Caco-2 (cell line): Measurements from ENCODE around the gene ETFB. TPM values are rescaled to one million over a fixed set of nuclear protein-coding genes. Genes with fewer than 3 reads are reported as not detected.

ENCODE experiments used
- BruUV-seq: library from RNA; stranded (reverse); fragments of 400-500 nt; replicated peaks from 2 replicates; lab custom pipeline; 2021; lab: Mats Ljungman, UMichigan
- CTCF ChIA-PET: fragments of 300-600 bp; sonication (Branson Sonifier 250); formaldehyde crosslinking; loops from one replicate; lab custom pipeline; 2022; ENCODE audit warnings: antibody characterized with exemption; lab: Charles Lee
- POLR2A ChIA-PET: fragments of 300-600 bp; sonication (Branson Sonifier 250); formaldehyde crosslinking; loops from one replicate; lab custom pipeline; 2022; ENCODE audit warnings: antibody characterized with exemption; lab: Charles Lee
- DNase-seq, 2 experiments: peaks; one replicate each; pipeline versions ENCODE4 v3.0.0 to v3.0.0-alpha.2; 2020 to 2022
- H3K27me3 ChIP-seq: replicated peaks from 2 replicates; pipeline ENCODE4 v1.6.0; 2011; ENCODE audit warnings: low read length; ENCODE audit not compliant: control insufficient read depth, insufficient read depth
- H3K36me3 ChIP-seq: 2 replicates; pipeline ENCODE4 v1.5.1; 2011; ENCODE audit warnings: low read length; ENCODE audit not compliant: control insufficient read depth, insufficient read depth
- H3K4me1 ChIP-seq: fragments of 250-450 bp; sonication (Bioruptor Pico); 2 replicates; pipeline ENCODE4 v1.5.1; 2020; ENCODE audit warnings: mild to moderate bottlenecking
- H3K4me3 ChIP-seq: 2 replicates; pipeline ENCODE4 v1.5.1; 2011; ENCODE audit warnings: low read depth, mild to moderate bottlenecking, control low read depth, low read length
- H3K9me3 ChIP-seq: fragments of 250-450 bp; sonication (Bioruptor Pico); 2 replicates; pipeline ENCODE4 v1.5.1; 2020; ENCODE audit warnings: mild to moderate bottlenecking, moderate library complexity
- H3K27ac Mint-ChIP-seq: one replicate; pipeline ENCODE4 v1.8.0; 2022; ENCODE audit warnings: mixed read lengths; ENCODE audit not compliant: unreplicated experiment
- H3K27me3 Mint-ChIP-seq: one replicate; pipeline ENCODE4 v1.8.0; 2022; ENCODE audit warnings: mixed read lengths; ENCODE audit not compliant: insufficient read depth, unreplicated experiment
- H3K36me3 Mint-ChIP-seq: one replicate; pipeline ENCODE4 v1.8.0; 2022; ENCODE audit warnings: mild to moderate bottlenecking, mixed read lengths; ENCODE audit not compliant: insufficient read depth, unreplicated experiment
- H3K4me1 Mint-ChIP-seq: one replicate; pipeline ENCODE4 v1.8.0; 2022; ENCODE audit warnings: low read depth, mixed read lengths; ENCODE audit not compliant: unreplicated experiment
- H3K4me3 Mint-ChIP-seq: one replicate; pipeline ENCODE4 v1.8.0; 2022; ENCODE audit warnings: mild to moderate bottlenecking, moderate library complexity, mixed read lengths; ENCODE audit not compliant: unreplicated experiment
- H3K9me3 Mint-ChIP-seq: one replicate; pipeline ENCODE4 v1.8.0; 2022; ENCODE audit warnings: mixed read lengths; ENCODE audit not compliant: unreplicated experiment
- intact Hi-C: fragments of 100-400 bp; cut with micrococcal nuclease; formaldehyde crosslinking; loops from one replicate; pipeline ENCODE4 v1.10.0; 2022; ENCODE audit not compliant: unreplicated experiment
- total RNA-seq: library from RNA; stranded (reverse); gene quantifications from 2 replicates; pipeline ENCODE4 v1.2.3, GENCODE V29; 2022
- TF ChIP-seq, protein P1 (sequence below), 2 experiments: fragments of 200-600 bp in 1 of 2; IDR thresholded peaks; 1 replicate in 1 of 2; 2 replicates in 1 of 2; pipeline versions ENCODE4 v1.5.1 to v1.8.0; 2011 to 2022; ENCODE audit warnings: antibody characterized with exemption in 1 of 2, control low read depth in 1 of 2, inconsistent platforms in 1 of 2, low read depth in 1 of 2, low read length in 1 of 2, mild to moderate bottlenecking in 1 of 2, moderate library complexity in 1 of 2; ENCODE audit not compliant: insufficient read depth in 1 of 2, severe bottlenecking in 1 of 2, unreplicated experiment in 1 of 2

ETFB gene
- total RNA-seq, 1 experiment from 2014 or later, result 228 TPM

GRCh38 chr19:51368366-51369282 is 2.4 kb upstream of the ETFB start, which contains the start of gene CLDND2:
Gene CLDND2, minus strand, starts transcription at chr19:51369003. Its CDS starts 426 bp downstream, at chr19:51368577.
- intact Hi-C loops, result no loop called here

DNA sequence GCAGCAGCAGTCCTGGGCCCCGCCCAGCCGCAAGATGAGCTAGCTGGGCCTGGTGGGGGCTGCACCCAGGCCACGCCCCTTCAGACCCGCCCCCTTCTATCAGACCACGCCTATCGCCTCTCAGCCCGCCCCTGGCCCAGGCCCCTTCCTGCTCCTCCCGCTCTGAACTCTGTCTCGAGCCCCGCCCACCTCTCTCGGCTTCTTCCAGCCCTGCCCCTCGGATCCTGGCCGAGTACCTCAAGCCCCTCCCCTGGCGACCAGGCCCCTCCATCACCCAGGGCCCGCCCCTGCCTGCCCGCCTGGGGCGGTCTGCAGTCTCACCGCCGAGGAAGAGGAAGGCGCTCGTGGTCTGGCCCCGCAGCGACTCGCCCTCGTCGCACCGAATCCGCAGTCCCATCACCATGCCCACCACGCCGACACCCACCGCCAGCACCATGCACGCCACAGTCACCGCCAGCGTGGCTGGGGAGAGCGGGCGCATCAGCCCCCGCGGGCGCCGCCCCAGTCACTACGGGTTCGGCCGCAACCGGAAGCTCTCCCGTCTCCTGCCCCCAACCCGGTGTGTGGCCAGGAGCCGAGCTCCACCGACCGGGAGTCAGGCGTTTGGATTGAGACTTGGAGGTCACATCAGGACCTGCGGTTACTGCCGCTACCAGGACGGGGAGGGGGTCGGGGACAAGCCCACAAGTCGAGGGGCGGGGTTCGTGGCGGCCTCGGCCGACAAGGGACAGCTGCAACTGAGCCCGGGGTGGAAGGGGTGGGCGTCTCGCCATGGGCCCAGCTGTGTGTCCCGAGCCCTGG is 1.6 kb upstream of the ETFB start:
- Mint-ChIP-seq H3K4me3 (peak overlapping the region; percentile 94), H3K4me1 (peaks cover 20% of the 10 kb centered on the region), H3K36me3 (peaks cover 33% of the 10 kb centered on the region), H3K27ac (peak overlapping the region; percentile 100), H3K9me3 (no peaks in the 10 kb centered on the region), H3K27me3 (no peaks in the 10 kb centered on the region)
- TF ChIP-seq, protein P1, sequence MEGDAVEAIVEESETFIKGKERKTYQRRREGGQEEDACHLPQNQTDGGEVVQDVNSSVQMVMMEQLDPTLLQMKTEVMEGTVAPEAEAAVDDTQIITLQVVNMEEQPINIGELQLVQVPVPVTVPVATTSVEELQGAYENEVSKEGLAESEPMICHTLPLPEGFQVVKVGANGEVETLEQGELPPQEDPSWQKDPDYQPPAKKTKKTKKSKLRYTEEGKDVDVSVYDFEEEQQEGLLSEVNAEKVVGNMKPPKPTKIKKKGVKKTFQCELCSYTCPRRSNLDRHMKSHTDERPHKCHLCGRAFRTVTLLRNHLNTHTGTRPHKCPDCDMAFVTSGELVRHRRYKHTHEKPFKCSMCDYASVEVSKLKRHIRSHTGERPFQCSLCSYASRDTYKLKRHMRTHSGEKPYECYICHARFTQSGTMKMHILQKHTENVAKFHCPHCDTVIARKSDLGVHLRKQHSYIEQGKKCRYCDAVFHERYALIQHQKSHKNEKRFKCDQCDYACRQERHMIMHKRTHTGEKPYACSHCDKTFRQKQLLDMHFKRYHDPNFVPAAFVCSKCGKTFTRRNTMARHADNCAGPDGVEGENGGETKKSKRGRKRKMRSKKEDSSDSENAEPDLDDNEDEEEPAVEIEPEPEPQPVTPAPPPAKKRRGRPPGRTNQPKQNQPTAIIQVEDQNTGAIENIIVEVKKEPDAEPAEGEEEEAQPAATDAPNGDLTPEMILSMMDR (IDR thresholded peaks at IDR 0.05; ENCODE audit: insufficient read depth in 1 of 2, low read depth in 1 of 2, low read length in 1 of 2, severe bottlenecking in 1 of 2, unreplicated experiment in 1 of 2), result no peak
- peak; percentile 99 to 100 for DNase-seq
- Histone ChIP-seq H3K36me3 (0 out of 2 replicates have a peak, but pooled peaks cover 1% of the 10 kb centered on the region), H3K27me3 (no peaks in the 10 kb centered on the region), H3K4me3 (peak overlapping the region; percentile 77), H3K4me1 (peaks cover 32% of the 10 kb centered on the region), H3K9me3 (no peaks in the 10 kb centered on the region)
- CTCF ChIA-PET, result interaction anchor here (0.5 to 1.5 kb wide), 7 partner anchors 13 to 336 kb away, joined by 3 to 30 read pairs (median 4); no protein-coding TSS in a partner anchor
- POLR2A ChIA-PET, result interaction anchor here (0.6 to 1.5 kb wide), 9 partner anchors 8 to 204 kb away, joined by 3 to 67 read pairs (median 7); partner anchors contain the start of genes VSIG10L and ZNF175
- BruUV-seq, result TSS peak; percentile 37
- intact Hi-C loops, result loop anchor here (1.0 to 2.0 kb wide), 4 partner anchors 13 to 28 kb away; no protein-coding TSS in a partner anchor

More at GRCh38 chr19:51368366-51369282, 2.4 kb upstream of the ETFB start, which contains the start of gene CLDND2:
- TF ChIP-seq, protein P1 (IDR thresholded peaks at IDR 0.05; ENCODE audit: insufficient read depth in 1 of 2, low read depth in 1 of 2, low read length in 1 of 2, severe bottlenecking in 1 of 2, unreplicated experiment in 1 of 2), result no peak
- Mint-ChIP-seq H3K4me3 (peak within 1 kb of the TSS; percentile 94), H3K27ac (peak within 1 kb of the TSS; percentile 100), H3K9me3 (no peaks in the 10 kb centered on the region), H3K36me3 (peaks cover 25% of the 10 kb centered on the region), H3K27me3 (no peaks in the 10 kb centered on the region), H3K4me1 (peaks cover 12% of the 10 kb centered on the region)
- H3K4me1 ChIP-seq, result peaks cover 23% of the 10 kb centered on the region
- no peak for DNase-seq
- H3K9me3 ChIP-seq, result no peaks in the 10 kb centered on the region
- 0 out of 2 replicates have a peak, but pooled peaks cover 1% of the 10 kb centered on the region for H3K36me3 ChIP-seq
- H3K4me3 ChIP-seq, result peak within 1 kb of the TSS; percentile 77
- CTCF ChIA-PET, result interaction anchor here (0.7 to 1.5 kb wide), 5 partner anchors 14 to 335 kb away, joined by 3 to 30 read pairs (median 4); no protein-coding TSS in a partner anchor
- POLR2A ChIA-PET, result interaction anchor here (1.0 to 1.5 kb wide), 7 partner anchors 8 to 29 kb away, joined by 3 to 67 read pairs (median 10); partner anchors contain the start of gene VSIG10L
- no TSS peak for BruUV-seq
- H3K27me3 ChIP-seq, result no peaks in the 10 kb centered on the region
